Gastroesophageal sphincter (tissue), 4 donors: ENCODE results near the gene ZNF500. TPM values are rescaled to one million over a fixed set of nuclear protein-coding genes. Genes with fewer than 3 reads are reported as not detected.
A peak's percentile ranks its signal among the peaks of the same experiment; 100 is the strongest.

Experiments
- ATAC-seq: fragments of 150-250 bp; one replicate; pipeline ENCODE4 v1.9.1; 2016; ENCODE audit warnings: mild to moderate bottlenecking, moderate library complexity
- H3K27ac ChIP-seq, 4 donors: fragments of 200-600 bp; sonication (generic) in 3 of 4; 1 replicate in 3 of 4; 2 replicates in 1 of 4; pipeline ENCODE4 v1.5.1; 2016 to 2019
- H3K27me3 ChIP-seq: fragments of 200-600 bp; sonication (generic); one replicate; pipeline ENCODE4 v1.5.1; 2019
- H3K36me3 ChIP-seq, 2 donors: fragments of 200-600 bp; sonication (generic); one replicate each; pipeline ENCODE4 v1.5.1; 2019; ENCODE audit warnings: control low read depth in 1 of 2
- H3K4me1 ChIP-seq, 3 donors: fragments of 200-600 bp; sonication (generic); 1 replicate in 2 of 3; 2 replicates in 1 of 3; pipeline ENCODE4 v1.5.1; 2016 to 2019; ENCODE audit warnings: control low read depth in 2 of 3
- H3K4me3 ChIP-seq, 2 donors: fragments of 200-600 bp; sonication (generic); one replicate each; pipeline ENCODE4 v1.5.1; 2019; ENCODE audit warnings: mild to moderate bottlenecking in 1 of 2, moderate library complexity in 1 of 2
- H3K9me3 ChIP-seq, 3 donors: fragments of 200-600 bp; sonication (generic); one replicate each; pipeline ENCODE4 v1.5.1; 2017 to 2019; ENCODE audit warnings: control low read depth in 2 of 3
- CTCF ChIP-seq, 4 experiments: fragments of 200-600 bp in 2 of 4; fragments of 450-650 bp in 2 of 4; sonication (generic) in 1 of 4; IDR thresholded peaks; one replicate each; pipeline ENCODE4 v1.5.1; 2017 to 2019; ENCODE audit warnings: antibody characterized with exemption in 4 of 4, mild to moderate bottlenecking in 2 of 4, moderate library complexity in 2 of 4
- EP300 ChIP-seq: sonication (generic); formaldehyde crosslinking; IDR thresholded peaks from one replicate; pipeline ENCODE4 v1.6.1; 2017; ENCODE audit warnings: antibody characterized with exemption, mild to moderate bottlenecking
- POLR2A ChIP-seq, 2 donors: fragments of 450-650 bp; IDR thresholded peaks; one replicate each; pipeline ENCODE4 v1.6.1; 2017; ENCODE audit warnings: antibody characterized with exemption in 2 of 2, mild to moderate bottlenecking in 2 of 2, moderate library complexity in 1 of 2
- POLR2AphosphoS5 ChIP-seq: sonication (generic); formaldehyde crosslinking; IDR thresholded peaks from one replicate; pipeline ENCODE4 v1.6.1; 2017; ENCODE audit warnings: antibody characterized with exemption
- WGBS, 2 donors: methylation state at CpG; one replicate each; pipeline ENCODE4 v1.1.5; 2018; ENCODE audit warnings: low coverage in 1 of 2; 5-methylcytosine and 5-hydroxymethylcytosine counted together
- total RNA-seq, 4 donors: library from RNA; depleted of rRNA; stranded (reverse); fragments of >200 nt; gene quantifications; one replicate each; pipeline ENCODE4 v1.1.0, GENCODE V29; 2016

The ZNF500 gene
- total RNA-seq, 4 donors from 2014 or later = 12.6 to 15.8 (median 13.8) TPM

GRCh38 chr16:4765511-4766474 lies 1.2 kb downstream of the ZNF500 start:
- Histone ChIP-seq H3K27ac (peak overlapping the region in 2 of 4 donors; percentile 89 to 90), H3K4me1 (peaks cover 0 to 60% (median 21%) of the 10 kb centered on the region in 3 donors), H3K9me3 (no peaks in the 10 kb centered on the region), H3K27me3 (no peaks in the 10 kb centered on the region), H3K36me3 (peaks cover 0 to 49% of the 10 kb centered on the region in 2 donors), H3K4me3 (peak overlapping the region; percentile 75 to 85)
- ATAC-seq = no peak
- TF ChIP-seq POLR2A (IDR thresholded peaks at IDR 0.05) (no peak), POLR2AphosphoS5 (no peak), EP300 (no peak), CTCF (IDR thresholded peaks at IDR 0.05) (no peak)
- 15% methylated on average over 5 to 6 of the region's 26 CpGs for WGBS, 2 donors

GRCh38 chr16:4763791-4764190 lies 3.2 kb downstream of the ZNF500 start:
- H3K27me3 ChIP-seq = no peaks in the 10 kb centered on the region
- H3K36me3 ChIP-seq = peaks cover 0 to 69% of the 10 kb centered on the region in 2 donors
- H3K27ac ChIP-seq = no peak overlapping the region
- no peak overlapping the region for H3K4me3 ChIP-seq
- H3K9me3 ChIP-seq = no peaks in the 10 kb centered on the region
- peaks cover 0 to 53% (median 21%) of the 10 kb centered on the region in 3 donors for H3K4me1 ChIP-seq
- TF ChIP-seq POLR2AphosphoS5 = no peak
- no peak for TF ChIP-seq POLR2A (IDR thresholded peaks at IDR 0.05)
- TF ChIP-seq EP300 = no peak
- TF ChIP-seq CTCF (IDR thresholded peaks at IDR 0.05) = no peak
- WGBS, 2 donors = 93 to 100% methylated on average over 2 to 3 of the region's 7 CpGs
- no peak for ATAC-seq

GRCh38 chr16:4762205-4762604 lies 4.8 kb downstream of the ZNF500 start:
- no peak for TF ChIP-seq CTCF (IDR thresholded peaks at IDR 0.05)
- no peak for TF ChIP-seq POLR2A (IDR thresholded peaks at IDR 0.05)
- TF ChIP-seq EP300 = no peak
- no peak for TF ChIP-seq POLR2AphosphoS5
- H3K9me3 ChIP-seq = no peaks in the 10 kb centered on the region
- peaks cover 0 to 85% of the 10 kb centered on the region in 2 donors for H3K36me3 ChIP-seq
- H3K27ac ChIP-seq = no peak overlapping the region
- no peaks in the 10 kb centered on the region for H3K27me3 ChIP-seq
- H3K4me1 ChIP-seq = peaks cover 0 to 40% (median 15%) of the 10 kb centered on the region in 3 donors
- ATAC-seq = no peak
- no peak overlapping the region for H3K4me3 ChIP-seq
- 68% methylated on average over 3 of the region's 9 CpGs; no CpG with 5 or more reads in 1 of the 2 donors for WGBS, 2 donors

DNA sequence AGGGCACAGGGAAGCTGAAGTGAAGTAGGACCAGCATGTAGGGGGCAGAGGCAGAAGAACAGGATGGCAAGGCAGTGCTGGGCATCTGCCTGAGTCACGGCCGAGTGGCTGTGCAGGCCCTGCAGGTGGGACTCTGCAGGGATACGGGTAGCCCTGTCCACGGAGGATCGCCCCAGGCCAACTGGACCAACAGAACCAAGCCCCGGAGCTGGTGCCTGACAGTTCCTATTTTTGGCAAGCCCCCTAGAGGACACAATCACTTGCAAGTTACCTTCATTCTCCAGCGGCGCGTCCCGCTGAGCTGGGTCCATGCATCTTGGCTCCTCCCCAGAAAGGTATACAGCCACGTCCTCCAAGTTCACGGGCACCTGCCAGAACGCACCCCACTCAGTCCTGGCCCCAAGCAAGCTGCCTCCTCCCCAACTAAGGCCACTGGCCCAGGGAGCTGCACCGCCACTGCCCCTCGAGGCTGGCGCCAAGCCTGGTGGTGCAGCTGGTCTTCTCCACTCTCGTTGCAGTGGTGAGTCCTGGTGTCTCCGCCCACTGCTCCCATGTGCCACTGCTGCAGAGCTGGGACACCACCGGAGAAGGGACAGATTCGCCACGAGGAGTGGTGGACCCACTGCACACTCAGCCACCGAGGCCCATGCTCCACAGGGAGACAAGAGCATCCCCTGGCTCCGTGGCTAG lies 6.6 kb downstream of the ZNF500 start:
- no peaks in the 10 kb centered on the region for H3K9me3 ChIP-seq
- no CpG with 5 or more reads among the region's 23 CpGs for WGBS, 2 donors
- no peak overlapping the region for H3K4me3 ChIP-seq
- no peak overlapping the region for H3K27ac ChIP-seq
- TF ChIP-seq POLR2AphosphoS5 (no peak), POLR2A (IDR thresholded peaks at IDR 0.05) (no peak), CTCF (IDR thresholded peaks at IDR 0.05) (no peak), EP300 (no peak)
- no peaks in the 10 kb centered on the region for H3K27me3 ChIP-seq
- H3K4me1 ChIP-seq = peaks cover 0 to 27% (median 6%) of the 10 kb centered on the region in 3 donors
- peaks cover 0 to 100% of the 10 kb centered on the region in 2 donors for H3K36me3 ChIP-seq
- ATAC-seq = no peak
